GM18511 (cell line): ENCODE data around the gene FMN1.

ENCODE experiments used
- ATAC-seq: cut with Tn5 transposase; IDR thresholded peaks from one replicate; pipeline ENCODE4 v1.9.1; 2021; ENCODE audit warnings: mild to moderate bottlenecking, moderate library complexity; ENCODE audit not compliant: unreplicated experiment

Gene FMN1

GRCh38 chr15:32941823-32942222, 252.7 kb downstream of the FMN1 start:
- ATAC-seq, result no peak

- ATAC-seq, result no peak
Observed at GRCh38 chr15:32936976-32937375, 257.5 kb downstream of the FMN1 start.

- ATAC-seq, result no peak
Observed at GRCh38 chr15:32936283-32936918, 258.1 kb downstream of the FMN1 start.

- no peak for ATAC-seq
Observed at GRCh38 chr15:32935139-32935538, 259.4 kb downstream of the FMN1 start.

GRCh38 chr15:32933236-32933635, 261.3 kb downstream of the FMN1 start:
- no peak for ATAC-seq

- ATAC-seq, result no peak
Observed at GRCh38 chr15:32928876-32929275, 265.6 kb downstream of the FMN1 start.

- no peak for ATAC-seq
Observed at GRCh38 chr15:32927124-32927523, 267.4 kb downstream of the FMN1 start.

GRCh38 chr15:32923176-32923575, 271.3 kb downstream of the FMN1 start:
- ATAC-seq, result no peak

- no peak for ATAC-seq
Observed at GRCh38 chr15:32922541-32922940, 272.0 kb downstream of the FMN1 start.

- ATAC-seq, result no peak
Observed at GRCh38 chr15:32919749-32920414, 274.6 kb downstream of the FMN1 start.

- ATAC-seq, result no peak
Observed at GRCh38 chr15:32918547-32918946, 276.0 kb downstream of the FMN1 start.

- ATAC-seq, result no peak
Observed at GRCh38 chr15:32910839-32911238, 283.7 kb downstream of the FMN1 start.

- ATAC-seq, result no peak
Observed at GRCh38 chr15:32909431-32909830, 285.1 kb downstream of the FMN1 start.

GRCh38 chr15:32908872-32909271, 285.6 kb downstream of the FMN1 start:
- no peak for ATAC-seq

GRCh38 chr15:32908135-32908801, 286.2 kb downstream of the FMN1 start:
- peak; percentile 95 for ATAC-seq

- ATAC-seq, result no peak
Observed at GRCh38 chr15:32905481-32905880, 289.0 kb downstream of the FMN1 start.

- no peak for ATAC-seq
Observed at GRCh38 chr15:32904448-32904847, 290.1 kb downstream of the FMN1 start.

- ATAC-seq, result no peak
Observed at GRCh38 chr15:32903591-32904290, 290.8 kb downstream of the FMN1 start.

GRCh38 chr15:32901995-32902394, 292.5 kb downstream of the FMN1 start:
- no peak for ATAC-seq

GRCh38 chr15:32901192-32901591, 293.3 kb downstream of the FMN1 start:
- no peak for ATAC-seq

GRCh38 chr15:32899126-32899596, 295.4 kb downstream of the FMN1 start:
- ATAC-seq, result no peak
